Tibial nerve (tissue), 4 donors: Measurements from ENCODE around the gene ATP6V0E1.

Source experiments
- EP300 ChIP-seq, 2 donors: sonication (generic); formaldehyde crosslinking; IDR thresholded peaks; one replicate each; pipeline ENCODE4 v1.6.1; 2017; ENCODE audit warnings: antibody characterized with exemption in 2 of 2, mild to moderate bottlenecking in 1 of 2
- POLR2A ChIP-seq, 2 donors: fragments of 450-650 bp; IDR thresholded peaks; one replicate each; pipeline ENCODE4 v1.6.1; 2017; ENCODE audit warnings: antibody characterized with exemption in 2 of 2, mild to moderate bottlenecking in 2 of 2, moderate library complexity in 2 of 2
- TF ChIP-seq, protein P1 (sequence below), 5 experiments: fragments of 200-600 bp in 3 of 5; fragments of 450-650 bp in 2 of 5; sonication (generic) in 3 of 5; IDR thresholded peaks; one replicate each; pipeline ENCODE4 v1.5.1; 2016 to 2019; ENCODE audit warnings: antibody characterized with exemption in 5 of 5, mild to moderate bottlenecking in 3 of 5, moderate library complexity in 2 of 5

DNA sequence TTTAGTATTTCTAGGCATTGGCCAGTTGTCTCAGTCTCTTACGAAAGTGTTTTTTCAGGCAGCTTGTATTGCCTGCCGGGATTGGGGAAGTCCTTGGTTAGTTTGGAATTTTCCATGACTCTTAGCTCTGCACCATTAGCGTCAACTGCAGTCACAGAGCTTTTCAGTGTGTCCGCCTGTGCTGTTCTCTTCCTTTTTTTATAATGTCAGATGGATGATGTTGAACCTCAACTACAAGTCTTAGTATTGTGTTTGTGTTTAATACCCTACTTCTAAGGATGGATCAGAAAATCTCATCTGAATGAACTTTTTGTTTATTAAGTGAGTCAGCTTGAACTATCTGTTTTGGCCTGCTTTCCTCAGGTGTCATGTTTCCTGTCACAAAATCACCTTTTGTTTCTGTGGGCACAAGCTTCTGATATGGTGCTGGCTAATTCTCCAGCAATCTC, 33.1 kb downstream of the ATP6V0E1 start:
- TF ChIP-seq, protein P1, sequence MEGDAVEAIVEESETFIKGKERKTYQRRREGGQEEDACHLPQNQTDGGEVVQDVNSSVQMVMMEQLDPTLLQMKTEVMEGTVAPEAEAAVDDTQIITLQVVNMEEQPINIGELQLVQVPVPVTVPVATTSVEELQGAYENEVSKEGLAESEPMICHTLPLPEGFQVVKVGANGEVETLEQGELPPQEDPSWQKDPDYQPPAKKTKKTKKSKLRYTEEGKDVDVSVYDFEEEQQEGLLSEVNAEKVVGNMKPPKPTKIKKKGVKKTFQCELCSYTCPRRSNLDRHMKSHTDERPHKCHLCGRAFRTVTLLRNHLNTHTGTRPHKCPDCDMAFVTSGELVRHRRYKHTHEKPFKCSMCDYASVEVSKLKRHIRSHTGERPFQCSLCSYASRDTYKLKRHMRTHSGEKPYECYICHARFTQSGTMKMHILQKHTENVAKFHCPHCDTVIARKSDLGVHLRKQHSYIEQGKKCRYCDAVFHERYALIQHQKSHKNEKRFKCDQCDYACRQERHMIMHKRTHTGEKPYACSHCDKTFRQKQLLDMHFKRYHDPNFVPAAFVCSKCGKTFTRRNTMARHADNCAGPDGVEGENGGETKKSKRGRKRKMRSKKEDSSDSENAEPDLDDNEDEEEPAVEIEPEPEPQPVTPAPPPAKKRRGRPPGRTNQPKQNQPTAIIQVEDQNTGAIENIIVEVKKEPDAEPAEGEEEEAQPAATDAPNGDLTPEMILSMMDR (IDR thresholded peaks at IDR 0.05), result no peak
- TF ChIP-seq POLR2A (IDR thresholded peaks at IDR 0.05) (no peak), EP300 (IDR thresholded peaks at IDR 0.05) (peak; percentile 85 to 87)
